HUES64 (cell line): ENCODE results near the gene FKBP5.
"Not testable (repeated sequence)": the region's sequence is repeated elsewhere in the genome, so short reads cannot be mapped to it uniquely, and the experiment has no call there.

Experiments
- H3K27ac ChIP-seq: 2 replicates; pipeline ENCODE4 v1.7.0; 2013; ENCODE audit warnings: low read depth, low read length, inconsistent platforms
- H3K27me3 ChIP-seq: 2 replicates; pipeline ENCODE4 v1.6.1; 2013; ENCODE audit warnings: mild to moderate bottlenecking, low read length; ENCODE audit not compliant: insufficient read depth
- H3K36me3 ChIP-seq: 2 replicates; pipeline ENCODE4 v1.6.1; 2013; ENCODE audit warnings: mild to moderate bottlenecking, low read length; ENCODE audit not compliant: insufficient read depth
- H3K4me1 ChIP-seq: 2 replicates; pipeline ENCODE4 v1.6.1; 2013; ENCODE audit warnings: mild to moderate bottlenecking, low read length, moderate library complexity; ENCODE audit not compliant: insufficient read depth
- H3K4me3 ChIP-seq: 2 replicates; pipeline ENCODE4 v1.5.1; 2013; ENCODE audit warnings: mild to moderate bottlenecking, low read length, moderate library complexity
- H3K9ac ChIP-seq: 2 replicates; pipeline ENCODE4 v1.6.1; 2013; ENCODE audit warnings: mild to moderate bottlenecking, low read depth, low read length
- H3K9me3 ChIP-seq: 2 replicates; pipeline ENCODE4 v1.6.1; 2013; ENCODE audit warnings: low read depth, low read length; ENCODE audit not compliant: insufficient read depth
- WGBS: fragments of 150-250, 120-280 bp; methylation state at CpG from one replicate; pipeline ENCODE4 v1.1.7; 2013; ENCODE audit warnings: missing lambda C conversion rate; 5-methylcytosine and 5-hydroxymethylcytosine counted together

The FKBP5 gene

GRCh38 chr6:35603326-35604202 is 85.2 kb downstream of the FKBP5 start:
- Histone ChIP-seq H3K9ac (no peak overlapping the region), H3K4me1 (peaks cover 25% of the 10 kb centered on the region), H3K9me3 (no peaks in the 10 kb centered on the region), H3K27me3 (no peaks in the 10 kb centered on the region), H3K4me3 (no peak overlapping the region), H3K27ac (no peak overlapping the region), H3K36me3 (no peaks in the 10 kb centered on the region)
- 94% methylated on average over 8 of the region's 9 CpGs for WGBS

GRCh38 chr6:35602133-35602946 is 86.4 kb downstream of the FKBP5 start:
- Histone ChIP-seq H3K4me3 (no peak overlapping the region), H3K27ac (peak overlapping the region; percentile 9; the same call in 1 of the 2 replicates), H3K4me1 (peaks cover 25% of the 10 kb centered on the region), H3K9ac (no peak overlapping the region), H3K36me3 (no peaks in the 10 kb centered on the region), H3K9me3 (no peaks in the 10 kb centered on the region), H3K27me3 (no peaks in the 10 kb centered on the region)
- WGBS, result 79% methylated on average over 6 of the region's 6 CpGs

DNA sequence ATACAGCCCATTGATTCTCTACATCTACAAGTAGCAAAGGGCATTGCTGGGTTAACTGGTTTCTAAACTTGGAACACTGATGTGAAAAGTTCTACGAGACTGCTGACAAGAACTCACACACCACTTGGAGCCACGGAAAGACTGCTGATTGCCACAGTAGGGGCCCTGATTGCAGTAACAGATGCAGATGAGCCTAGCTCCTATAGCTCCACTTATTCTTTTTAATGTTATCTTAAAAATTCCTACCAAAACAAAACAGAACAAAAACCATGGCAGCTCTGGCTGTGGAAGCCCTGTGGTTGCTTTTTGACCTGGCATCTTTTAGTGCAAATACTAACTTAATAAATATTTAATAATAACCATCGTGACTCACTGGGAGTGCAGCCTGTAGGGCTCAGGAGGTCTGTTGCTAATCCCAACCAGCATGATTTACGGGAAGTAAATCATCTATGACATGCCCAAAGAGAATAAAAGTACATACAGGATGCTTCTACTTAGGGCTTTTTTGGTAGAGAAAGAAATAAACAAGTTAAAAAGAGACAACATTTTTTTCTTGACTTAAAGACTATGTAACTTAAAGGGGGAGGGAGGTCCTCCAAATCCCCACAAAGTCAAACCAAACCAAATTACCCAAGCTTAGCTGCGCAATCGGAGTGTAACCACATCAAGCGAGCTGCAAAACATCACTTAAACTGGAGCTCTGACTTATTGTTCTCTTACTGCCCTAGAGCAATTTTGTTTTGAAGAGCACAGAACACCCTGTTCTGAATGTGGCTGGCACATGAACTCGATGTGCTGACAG is 87.2 kb downstream of the FKBP5 start:
- Histone ChIP-seq H3K4me3 (no peak overlapping the region), H3K9ac (no peak overlapping the region), H3K36me3 (peaks cover 8% of the 10 kb centered on the region; the same call in 1 of the 2 replicates), H3K27ac (peak overlapping the region; percentile 9; the same call in 1 of the 2 replicates), H3K4me1 (peaks cover 25% of the 10 kb centered on the region), H3K9me3 (no peaks in the 10 kb centered on the region), H3K27me3 (no peaks in the 10 kb centered on the region)
- 45% methylated on average over 8 of the region's 8 CpGs for WGBS

DNA sequence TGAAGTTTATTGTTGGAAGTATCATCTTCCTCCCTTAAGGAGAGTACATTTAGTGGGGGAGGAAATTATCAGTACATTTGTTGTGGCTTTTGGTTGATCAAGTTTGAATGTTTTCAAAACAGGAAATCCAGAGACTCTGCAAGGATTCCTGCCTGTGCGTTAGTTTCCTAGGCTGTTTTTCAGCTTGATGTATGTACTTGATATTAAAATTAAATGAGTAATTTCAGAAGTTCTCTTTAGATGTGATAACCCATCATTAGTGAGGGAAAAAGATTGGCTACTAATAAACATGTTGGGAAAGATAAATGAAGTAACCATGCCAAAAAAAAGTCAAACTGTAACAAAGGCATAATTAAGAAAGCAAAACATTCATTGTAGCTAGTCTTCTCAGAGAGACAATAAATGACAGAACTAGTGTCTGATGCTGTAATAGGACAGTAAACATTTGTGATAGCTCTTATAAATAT is 88.0 kb downstream of the FKBP5 start:
- H3K9me3 ChIP-seq, result no peaks in the 10 kb centered on the region
- no peak overlapping the region for H3K9ac ChIP-seq
- H3K36me3 ChIP-seq, result peaks cover 12% of the 10 kb centered on the region; the same call in 1 of the 2 replicates
- no peak overlapping the region for H3K27ac ChIP-seq
- H3K27me3 ChIP-seq, result no peaks in the 10 kb centered on the region
- 88% methylated on average over 1 of the region's 1 CpG for WGBS
- H3K4me1 ChIP-seq, result peaks cover 25% of the 10 kb centered on the region
- H3K4me3 ChIP-seq, result no peak overlapping the region

DNA sequence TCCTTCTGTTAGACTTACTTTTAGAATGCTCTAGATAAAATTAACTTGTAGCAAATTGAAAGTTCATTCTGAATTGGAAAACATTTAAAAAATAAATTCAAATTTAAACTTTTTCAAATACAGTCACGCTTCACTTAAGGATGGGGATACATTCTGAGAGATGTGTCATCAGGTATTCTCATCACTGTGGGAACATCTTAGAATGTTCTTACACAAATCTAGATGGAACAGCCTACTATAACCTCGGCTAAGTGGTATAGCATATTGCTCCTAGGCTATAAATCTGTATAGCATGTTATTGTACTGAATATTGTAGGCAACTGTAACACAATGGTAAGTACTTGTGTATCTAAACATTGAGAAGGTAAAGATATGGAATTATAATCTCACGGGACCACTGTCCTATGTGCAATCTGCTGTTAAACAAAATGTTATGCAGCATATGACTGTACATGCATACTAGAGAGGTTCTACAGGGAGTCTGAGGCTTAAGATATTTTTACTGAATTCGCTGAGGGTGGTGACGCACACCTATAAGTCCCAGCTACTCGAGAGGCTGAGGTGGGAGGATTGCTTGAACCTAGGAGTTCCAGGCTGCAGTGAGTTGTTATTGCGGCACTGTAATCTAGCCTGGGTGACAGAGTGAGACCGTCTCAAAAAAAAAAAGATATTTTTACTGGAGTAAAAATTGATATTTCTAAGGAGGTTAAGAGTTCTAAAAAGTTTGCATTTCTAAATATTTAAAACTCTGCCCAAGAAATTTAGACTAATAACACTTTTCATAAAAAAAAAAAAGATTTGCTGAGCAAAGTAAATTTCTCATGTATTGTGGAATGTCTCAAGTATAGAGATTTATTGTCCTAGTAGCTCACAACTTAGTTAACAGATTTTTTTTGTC is 88.7 kb downstream of the FKBP5 start:
- H3K9ac ChIP-seq, result no peak overlapping the region
- 84% methylated on average over 8 of the region's 8 CpGs for WGBS
- no peaks in the 10 kb centered on the region for H3K27me3 ChIP-seq
- no peak overlapping the region for H3K4me3 ChIP-seq
- no peaks in the 10 kb centered on the region for H3K9me3 ChIP-seq
- peaks cover 25% of the 10 kb centered on the region for H3K4me1 ChIP-seq
- H3K27ac ChIP-seq, result no peak overlapping the region
- peaks cover 15% of the 10 kb centered on the region; the same call in 1 of the 2 replicates for H3K36me3 ChIP-seq

GRCh38 chr6:35598621-35599020 is 90.1 kb downstream of the FKBP5 start:
- H3K27ac ChIP-seq, H3K4me3 ChIP-seq, H3K9ac ChIP-seq, H3K9me3 ChIP-seq, H3K27me3 ChIP-seq: not testable (repeated sequence)
- WGBS, result 97% methylated on average over 8 of the region's 8 CpGs
- Histone ChIP-seq H3K4me1 (peaks cover 25% of the 10 kb centered on the region), H3K36me3 (peaks cover 23% of the 10 kb centered on the region; the same call in 1 of the 2 replicates)

DNA sequence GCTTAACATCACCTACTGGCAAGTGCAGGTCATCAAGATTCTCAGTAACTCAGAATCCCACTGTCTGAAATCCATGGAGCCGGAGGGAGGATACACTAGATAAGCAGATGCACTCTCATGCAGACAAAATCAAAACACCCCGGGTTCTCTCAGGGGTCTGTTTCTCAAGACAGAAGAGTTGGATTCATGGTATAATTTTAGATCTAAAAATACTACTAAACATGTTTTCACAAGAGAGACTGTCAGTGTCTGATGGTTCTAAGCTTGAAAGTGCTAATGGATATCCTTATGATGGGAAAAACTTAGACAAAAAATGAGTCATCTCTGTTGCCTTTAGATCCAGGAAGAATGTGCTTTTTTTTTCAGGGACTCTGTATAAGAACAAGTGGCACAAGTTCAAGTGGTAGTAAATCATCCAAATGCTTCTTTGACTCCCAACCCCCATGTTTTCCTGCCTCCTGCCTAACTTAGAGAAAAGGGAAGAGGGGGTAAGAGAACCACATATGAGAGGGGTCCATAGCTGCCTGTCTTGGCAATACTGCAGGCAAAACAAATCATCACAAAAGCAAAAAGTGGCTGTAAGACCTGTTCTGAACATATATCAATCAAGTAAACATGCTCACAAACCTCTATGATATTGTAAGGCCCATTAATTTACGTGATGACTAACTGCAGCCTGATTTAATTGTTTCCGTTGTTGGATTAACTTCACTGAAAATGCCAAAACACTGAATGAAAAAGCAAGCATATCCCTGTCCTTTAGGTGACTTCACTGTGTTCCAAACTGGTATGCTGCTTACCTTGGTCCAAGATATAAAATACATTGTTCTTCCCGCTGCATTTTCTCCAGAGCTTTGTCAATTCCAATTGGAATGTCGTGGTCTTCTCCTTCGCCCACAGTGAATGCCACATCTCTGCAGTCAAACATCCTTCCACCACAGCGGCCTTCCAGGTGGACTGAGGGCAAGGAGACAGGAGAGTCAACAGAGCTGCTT is 92.0 kb downstream of the FKBP5 start:
- H3K4me3 ChIP-seq, result no peak overlapping the region
- WGBS, result 95% methylated on average over 7 of the region's 8 CpGs
- peaks cover 33% of the 10 kb centered on the region; the same call in 1 of the 2 replicates for H3K36me3 ChIP-seq
- no peaks in the 10 kb centered on the region for H3K9me3 ChIP-seq
- peaks cover 9% of the 10 kb centered on the region for H3K4me1 ChIP-seq
- H3K9ac ChIP-seq, result no peak overlapping the region
- no peaks in the 10 kb centered on the region for H3K27me3 ChIP-seq
- no peak overlapping the region for H3K27ac ChIP-seq

DNA sequence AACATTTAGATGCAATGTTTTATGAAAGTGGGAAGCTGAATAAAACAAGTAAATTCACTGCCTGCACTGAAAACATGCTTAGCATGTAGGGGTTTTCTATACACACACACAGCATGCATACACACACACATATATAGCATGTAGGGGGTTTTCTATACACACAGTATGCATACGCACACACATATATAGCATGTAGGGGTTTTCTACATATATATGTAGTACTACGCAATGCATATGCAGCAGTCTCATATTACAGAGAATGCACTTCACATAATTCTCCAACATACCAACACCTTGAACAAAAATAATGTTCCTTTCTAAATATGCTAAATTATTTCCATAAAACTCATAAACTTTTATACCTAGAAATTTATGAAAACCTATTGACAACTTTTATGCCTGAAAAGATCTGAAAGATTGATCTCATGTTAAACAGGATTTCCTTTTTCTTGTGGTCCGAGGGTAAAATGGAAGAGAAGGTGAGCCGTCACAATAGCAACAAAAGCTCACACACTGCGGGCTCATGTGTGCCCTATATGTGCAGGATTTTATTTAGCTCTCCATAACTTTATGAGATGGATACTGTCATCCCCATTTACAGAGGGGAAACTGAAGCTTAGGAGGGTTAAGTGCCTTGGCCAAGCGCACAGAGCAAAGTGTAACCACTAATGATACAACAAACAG is 94.1 kb downstream of the FKBP5 start:
- H3K27ac ChIP-seq, result no peak overlapping the region
- H3K36me3 ChIP-seq, result peaks cover 39% of the 10 kb centered on the region; the same call in 1 of the 2 replicates
- no peaks in the 10 kb centered on the region for H3K27me3 ChIP-seq
- H3K9ac ChIP-seq, result no peak overlapping the region
- H3K9me3 ChIP-seq, result no peaks in the 10 kb centered on the region
- H3K4me3 ChIP-seq, result no peak overlapping the region
- no peaks in the 10 kb centered on the region for H3K4me1 ChIP-seq
- 96% methylated on average over 5 of the region's 6 CpGs for WGBS

DNA sequence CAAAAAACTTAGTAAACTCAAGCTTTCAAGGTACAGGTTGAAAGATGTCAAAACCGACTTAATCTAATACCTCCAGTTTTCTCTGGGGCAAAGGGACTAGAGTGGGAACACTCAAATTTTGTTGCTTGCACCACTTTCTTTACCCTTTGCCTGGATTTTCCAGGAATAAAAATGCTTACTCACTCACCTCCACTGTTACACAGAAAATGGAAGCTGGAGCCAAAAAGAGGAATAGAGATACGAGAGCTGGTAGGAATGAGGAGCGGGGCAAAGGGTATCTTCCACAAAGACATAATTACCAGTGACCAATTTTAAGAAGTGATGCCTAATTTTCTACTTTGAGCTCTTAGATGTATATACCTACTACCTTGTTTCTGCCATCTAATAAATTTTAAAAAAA is 96.5 kb downstream of the FKBP5 start:
- Histone ChIP-seq H3K27me3 (no peaks in the 10 kb centered on the region), H3K4me1 (no peaks in the 10 kb centered on the region), H3K9me3 (no peaks in the 10 kb centered on the region), H3K36me3 (peaks cover 44% of the 10 kb centered on the region; the same call in 1 of the 2 replicates), H3K27ac (no peak overlapping the region), H3K4me3 (no peak overlapping the region), H3K9ac (no peak overlapping the region)
- 100% methylated on average over 2 of the region's 3 CpGs for WGBS
